GM21360 (cell line): ENCODE data around the gene TRAFD1.

Experiments used
- ATAC-seq: cut with Tn5 transposase; IDR thresholded peaks from one replicate; pipeline ENCODE4 v1.9.1; 2021; ENCODE audit warnings: mild to moderate bottlenecking, moderate library complexity; ENCODE audit not compliant: unreplicated experiment

Gene TRAFD1

DNA sequence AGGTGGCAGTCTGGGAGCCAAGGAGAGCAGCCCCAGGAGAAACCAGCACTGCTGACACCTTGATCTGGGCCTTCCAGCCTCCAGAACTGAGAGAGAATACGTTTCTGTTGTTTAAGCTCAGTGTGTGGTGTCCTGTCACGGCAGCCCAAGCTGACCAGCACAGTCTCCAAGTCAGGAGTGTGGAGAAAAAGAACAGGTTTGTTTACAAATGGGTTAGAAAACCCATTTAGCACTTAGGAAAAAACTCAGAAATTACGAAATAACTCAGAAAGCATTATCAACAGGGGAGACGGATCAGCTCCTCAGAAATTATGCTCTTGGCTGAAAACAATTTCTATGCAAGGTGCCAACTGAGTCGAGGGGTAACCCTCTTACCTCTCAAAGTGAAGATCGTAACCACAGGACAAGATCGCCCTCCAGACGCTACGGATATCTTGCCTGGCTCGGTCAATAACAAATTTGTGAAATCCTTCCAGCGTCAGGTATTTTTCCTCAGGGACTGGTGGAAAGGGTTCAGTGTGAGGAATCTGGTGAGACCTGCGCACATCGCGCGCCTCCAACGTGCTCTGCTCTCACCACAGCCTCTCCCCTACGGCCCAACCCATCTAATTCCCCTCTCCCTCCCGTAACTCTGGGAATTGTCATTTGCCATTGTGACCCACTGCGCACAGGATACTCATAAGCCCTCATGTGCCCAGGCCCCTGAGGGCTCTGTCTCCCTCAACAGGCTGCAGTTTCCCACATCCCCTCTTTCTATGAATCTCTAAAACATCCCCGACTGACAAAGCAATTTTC, 50.2 kb downstream of the TRAFD1 start:
- ATAC-seq = no peak

DNA sequence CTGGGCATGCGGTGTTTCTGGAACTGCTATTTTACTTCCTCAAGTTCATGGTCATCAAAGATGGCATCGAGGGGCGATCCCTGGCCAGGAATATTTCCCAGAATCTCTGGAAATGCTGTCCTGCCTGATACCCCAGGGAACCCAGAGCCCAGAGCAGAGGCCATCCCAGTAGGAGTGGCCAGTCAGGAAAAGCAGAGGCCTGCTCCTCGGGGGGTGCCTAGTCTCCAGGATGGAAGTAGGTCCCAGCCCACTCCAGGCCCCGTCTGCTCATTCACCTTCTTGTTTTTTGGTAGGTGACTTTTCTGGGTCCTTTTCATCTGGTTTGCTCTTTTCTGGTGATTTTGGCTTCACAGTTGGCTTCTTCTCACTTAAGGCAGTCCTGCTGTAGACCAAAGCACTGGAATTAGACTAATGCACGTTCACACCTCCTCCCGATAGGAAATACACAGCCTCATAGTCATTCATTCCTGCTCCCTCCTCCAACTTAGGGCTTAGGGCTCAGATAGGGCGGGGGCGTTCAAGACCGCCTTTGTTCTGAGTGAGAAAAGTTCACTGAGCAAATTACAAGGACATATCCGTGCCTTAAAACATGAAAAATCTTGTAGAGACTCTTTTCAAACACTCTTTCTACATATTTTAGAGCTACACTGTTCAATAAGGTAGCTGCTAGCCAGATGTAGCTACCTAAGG, 51.1 kb downstream of the TRAFD1 start:
- ATAC-seq = no peak

DNA sequence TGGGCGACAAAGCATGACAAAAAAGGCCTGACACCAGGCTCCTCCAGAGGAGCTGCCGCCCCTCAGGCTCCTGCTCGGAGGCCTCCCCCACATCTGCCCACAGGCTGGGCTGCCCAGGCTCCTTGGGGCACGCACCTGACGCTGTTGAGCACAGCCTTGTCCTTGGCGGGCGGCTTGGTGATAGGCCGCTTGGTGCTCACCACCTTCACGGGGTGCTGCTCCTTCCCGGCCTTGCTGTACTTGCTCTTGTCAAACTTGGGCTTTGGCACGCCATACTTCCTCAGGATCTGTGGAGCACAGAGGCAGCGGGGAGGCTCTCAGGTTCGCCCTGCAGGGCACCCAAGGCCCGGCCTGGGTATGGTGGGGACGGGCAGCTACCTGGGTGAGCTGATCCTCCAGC, 53.4 kb downstream of the TRAFD1 start:
- no peak for ATAC-seq

DNA sequence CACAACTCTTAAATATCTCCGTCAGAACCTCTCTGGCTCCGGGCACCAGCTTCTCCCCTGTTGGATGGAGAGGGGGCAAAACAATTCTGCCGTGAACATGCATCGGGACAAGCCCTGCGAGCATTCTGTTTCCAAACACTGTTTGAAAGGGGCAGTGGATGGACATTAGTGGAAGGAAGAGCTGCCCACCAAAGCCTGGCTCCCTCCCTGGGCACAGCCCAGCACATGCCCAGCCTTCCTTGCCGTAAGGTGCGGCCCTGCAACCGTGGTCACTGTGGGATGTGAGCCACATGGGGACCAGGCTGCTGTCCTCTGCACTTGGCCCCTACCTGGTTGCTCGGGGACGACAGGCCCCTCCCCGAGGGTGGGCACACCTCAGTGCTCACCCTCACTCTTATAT, 54.0 kb downstream of the TRAFD1 start:
- ATAC-seq = no peak

DNA sequence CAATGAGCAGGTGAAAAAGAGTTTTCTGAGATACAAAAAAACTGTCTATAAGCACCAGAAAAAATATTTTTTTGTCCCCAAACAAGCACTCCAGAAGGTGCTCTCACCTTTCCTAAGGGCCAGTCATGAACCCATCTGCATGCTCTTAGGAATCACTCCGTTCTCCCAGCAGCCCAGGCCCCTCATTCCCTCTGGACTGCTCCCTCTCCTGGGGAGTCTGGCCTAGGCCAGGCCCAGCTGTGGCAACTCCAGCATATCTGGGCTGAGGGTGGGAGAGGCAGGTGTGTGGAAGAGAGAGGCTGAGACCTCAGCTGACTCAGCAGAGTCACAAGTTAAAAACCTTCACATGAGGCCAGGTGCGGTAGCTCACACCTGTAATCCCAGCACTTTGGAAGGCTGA, 54.6 kb downstream of the TRAFD1 start:
- ATAC-seq = no peak

DNA sequence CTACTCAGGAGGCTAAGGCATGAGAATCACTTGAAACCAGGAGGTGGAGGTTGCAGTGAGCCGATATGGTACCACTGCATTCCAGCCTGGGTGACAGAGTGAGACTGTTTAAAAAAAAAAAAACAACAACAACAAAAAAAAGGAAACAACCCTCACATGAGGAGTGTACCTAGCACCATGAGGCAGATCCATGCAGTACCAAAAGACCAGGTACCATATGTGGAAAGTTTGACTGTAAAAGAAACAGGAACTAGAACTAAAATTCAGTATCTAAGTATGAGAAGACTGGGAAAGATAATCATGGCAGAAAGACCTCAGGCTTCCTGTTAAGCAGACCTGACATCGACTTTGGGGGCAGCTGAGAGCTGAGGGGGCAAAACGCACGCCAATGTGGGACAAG, 55.1 kb downstream of the TRAFD1 start:
- no peak for ATAC-seq

DNA sequence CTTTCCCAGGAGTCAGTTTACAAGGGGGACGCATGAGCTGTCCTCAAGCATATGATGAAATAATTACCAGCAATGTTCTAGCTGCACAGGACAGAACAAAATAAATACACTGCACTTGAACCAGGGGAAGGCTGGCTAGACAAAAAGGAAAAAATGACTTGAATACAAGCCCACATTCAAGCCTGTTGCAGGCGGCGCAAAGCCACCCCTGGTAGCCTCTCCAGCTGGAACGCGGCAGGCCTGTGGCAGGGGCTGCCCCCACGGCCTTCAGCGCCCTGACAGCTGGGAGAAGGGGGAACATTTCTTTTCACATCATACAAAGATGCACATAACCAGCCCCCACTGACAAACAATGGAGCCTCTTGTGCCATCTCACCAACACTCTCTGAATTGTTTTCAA, 57.1 kb downstream of the TRAFD1 start:
- no peak for ATAC-seq

DNA sequence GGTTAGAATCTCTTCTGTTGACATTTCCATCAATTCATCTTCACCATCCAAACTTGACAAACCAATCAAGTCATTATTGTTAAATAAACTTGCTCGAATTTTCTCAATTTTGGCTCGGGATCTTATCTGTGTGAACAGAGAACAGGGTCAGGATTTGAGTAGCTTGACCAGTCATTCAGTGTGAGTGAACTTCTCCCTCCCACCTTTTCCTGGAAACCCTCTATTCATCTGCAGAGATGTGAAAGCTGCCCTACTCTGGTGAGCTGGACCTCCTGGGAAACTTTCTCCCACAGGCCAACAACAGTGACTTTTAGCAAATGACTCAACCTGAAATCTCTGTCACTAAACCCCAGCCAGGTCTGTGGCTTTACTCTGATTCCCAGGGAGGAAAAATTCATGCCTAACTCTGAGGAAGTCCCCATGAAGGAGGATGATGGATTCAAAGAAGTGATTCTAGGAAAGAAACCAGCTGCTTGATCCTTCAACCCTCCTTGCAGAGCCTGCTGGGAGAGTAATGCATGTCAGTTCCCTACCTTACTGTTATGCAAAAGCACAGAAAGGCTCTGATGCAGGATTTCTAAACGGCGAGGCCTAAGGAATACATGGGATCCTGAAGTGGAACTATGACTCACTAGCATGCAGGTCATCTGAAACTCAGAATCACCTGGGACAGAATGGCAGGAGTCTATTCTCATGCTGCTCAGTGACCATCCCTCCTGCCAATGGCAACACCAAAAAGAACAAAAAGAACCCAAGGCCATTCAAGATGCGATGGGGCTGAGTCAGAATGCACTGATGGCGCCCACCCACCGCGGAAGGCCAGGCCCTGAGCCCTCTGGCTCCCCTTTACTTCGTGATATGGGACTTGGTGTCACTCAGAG, 58.0 kb downstream of the TRAFD1 start:
- no peak for ATAC-seq

DNA sequence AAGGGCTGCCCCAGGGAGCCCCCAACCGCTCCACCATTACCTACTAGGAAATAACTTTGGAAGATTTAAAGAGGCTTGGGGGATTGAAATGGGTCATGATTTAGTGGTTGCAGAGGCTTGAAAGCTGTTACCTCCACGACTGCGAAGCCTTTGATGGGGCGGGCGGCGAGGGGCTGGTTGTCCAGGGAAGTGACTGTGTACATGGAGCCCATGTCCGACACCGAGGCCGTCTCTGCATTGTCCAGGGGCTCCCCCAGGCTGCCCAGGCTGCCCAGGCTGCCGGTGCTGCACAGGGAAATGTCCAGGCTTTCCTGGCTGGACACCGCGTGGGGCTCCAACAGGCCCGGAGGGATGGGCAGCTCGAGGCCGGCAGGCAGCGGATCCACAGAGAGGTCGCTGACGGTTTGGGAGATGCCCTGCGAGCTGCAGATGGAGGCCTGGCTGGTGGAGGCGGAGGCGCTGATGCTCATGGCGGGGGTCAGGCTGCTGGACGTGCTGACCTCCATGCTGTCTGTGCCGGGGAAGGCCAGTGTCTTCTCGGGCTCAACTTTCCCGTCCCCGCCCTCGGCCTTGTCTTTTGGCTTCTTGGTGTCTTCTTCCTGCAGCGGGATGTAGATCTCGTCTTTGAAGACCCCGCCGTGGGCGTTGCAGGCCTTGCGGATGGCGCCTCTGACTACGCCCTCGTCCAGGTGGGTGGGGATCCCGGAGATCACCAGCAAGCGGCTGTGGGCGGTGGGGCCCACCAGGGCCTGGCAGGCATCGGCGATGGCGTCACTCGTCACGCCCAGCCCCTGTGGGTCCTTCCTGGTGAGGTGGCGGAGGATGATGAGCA, 58.9 kb downstream of the TRAFD1 start:
- no peak for ATAC-seq

DNA sequence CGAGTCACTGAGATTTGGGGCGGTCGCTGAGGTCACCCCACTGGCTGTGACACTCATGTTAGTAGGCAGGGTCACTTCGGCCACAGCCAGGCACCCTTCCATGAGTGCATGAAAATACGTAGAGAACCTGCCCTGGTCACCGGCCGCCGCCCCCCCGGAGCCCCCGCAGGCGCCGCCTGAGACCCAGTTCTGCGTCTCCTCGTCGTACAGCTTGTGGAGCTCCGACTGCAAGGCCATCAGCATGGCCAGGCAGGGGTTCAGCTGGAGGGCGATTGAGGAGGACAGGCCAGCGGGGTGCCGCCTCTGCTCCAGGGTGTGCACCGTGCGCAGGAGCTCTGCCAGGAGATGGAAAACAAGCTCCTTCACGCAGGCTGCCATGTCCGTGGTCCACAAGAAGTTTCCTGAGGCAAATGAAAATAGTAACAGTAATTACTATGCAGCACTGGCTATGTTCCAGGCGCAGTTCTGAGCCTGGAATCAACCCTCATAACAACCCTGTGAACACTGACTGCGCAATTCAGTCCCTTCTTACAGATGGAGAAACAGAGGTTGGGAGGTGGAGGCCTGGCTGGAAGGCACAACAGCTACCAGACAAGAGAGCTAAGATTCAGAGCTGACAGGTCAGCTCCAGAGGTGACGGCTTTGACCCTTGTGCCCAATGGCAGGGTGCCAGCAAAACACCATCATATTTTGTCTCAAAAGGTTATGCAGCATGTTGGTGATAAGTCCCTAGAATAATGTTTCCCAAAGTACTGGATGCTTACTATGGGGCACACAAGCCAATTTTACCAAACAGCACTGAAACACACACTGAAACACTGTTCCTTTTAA, 59.9 kb downstream of the TRAFD1 start:
- ATAC-seq = no peak

DNA sequence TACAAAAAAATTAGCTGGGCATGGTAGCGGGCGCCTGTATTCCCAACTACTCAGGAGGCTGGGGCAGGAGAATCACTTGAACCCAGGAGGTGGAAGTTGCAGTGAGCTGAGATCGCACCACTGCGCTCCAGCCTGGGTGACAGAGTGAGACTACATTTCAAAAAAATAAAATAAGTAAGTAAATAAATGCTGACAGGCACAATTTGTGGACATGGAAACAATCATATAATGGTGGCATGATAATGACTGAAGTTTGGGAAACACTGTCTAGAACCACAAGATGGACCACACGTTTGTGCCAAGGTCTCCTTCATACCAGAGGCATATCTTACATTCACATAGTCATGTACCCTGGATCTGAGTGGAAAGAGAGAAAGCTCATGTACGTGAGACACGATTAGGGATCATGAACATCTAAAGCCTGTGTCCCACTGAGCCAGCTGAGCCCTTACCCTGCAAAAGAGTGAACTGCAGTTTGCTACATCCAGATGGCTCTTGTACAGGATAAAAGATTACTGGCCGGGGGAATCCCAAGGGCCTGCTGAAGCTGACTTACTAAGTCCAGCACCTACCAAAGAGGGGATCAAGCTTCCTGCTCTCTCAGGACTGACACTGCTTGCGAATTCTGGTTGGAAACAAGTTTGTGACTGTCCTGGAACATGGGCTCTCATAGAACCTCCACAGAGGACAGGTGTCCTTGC, 62.9 kb downstream of the TRAFD1 start:
- no peak for ATAC-seq

DNA sequence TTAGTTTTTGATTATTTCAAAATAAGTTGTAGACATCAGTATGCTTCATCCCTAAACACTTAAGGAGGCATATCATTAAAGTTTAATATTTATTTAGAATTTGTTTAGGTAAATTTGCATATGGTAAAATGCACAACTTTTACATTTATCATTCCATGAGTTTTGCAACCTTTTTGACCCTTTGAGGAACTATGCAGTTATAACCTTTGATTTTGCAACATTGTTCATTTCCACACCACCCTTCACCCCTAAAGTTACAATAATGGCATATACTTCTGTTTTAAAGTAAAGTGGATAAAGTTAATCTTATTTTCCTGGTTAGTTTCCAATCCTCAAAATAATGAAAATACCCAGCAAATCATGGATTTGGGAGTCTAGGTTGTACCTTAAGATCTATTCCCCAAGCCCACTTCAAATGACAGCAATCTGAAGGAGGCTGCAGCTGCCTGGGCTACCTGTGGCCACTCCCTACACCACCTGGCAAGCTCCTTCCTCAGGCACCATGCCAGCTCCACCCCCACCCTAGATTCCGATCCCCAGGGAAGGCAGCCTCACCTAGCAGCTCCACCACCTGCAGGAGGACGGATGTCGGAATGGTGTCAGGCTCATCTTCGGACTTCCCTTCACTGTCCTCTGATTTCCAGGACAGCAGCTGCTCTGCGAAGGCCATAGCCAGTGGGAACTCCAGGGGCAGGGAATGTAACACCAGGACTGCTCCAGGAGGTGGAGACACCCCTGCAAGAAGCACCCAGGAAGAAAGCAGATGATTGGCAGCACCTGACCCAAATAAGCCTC, 65.1 kb downstream of the TRAFD1 start:
- no peak for ATAC-seq

DNA sequence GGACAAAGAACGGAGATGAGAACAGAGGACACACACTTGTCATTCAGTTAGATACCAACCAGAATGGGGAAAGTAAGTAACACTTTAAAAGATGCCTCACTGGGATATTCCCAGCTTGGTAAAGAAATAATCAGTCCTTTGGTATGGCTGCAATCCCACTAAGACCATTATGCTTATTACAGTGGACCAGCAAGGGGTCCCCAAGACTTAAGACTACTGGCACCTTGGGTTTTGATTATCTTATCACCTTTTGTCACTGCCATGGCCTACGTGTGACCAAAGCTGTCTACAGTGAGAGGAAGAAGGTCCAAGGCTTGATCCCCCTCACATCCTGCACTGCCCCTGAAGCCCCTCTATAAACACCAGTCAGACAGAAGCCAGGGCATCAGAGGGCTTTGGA, 65.8 kb downstream of the TRAFD1 start:
- ATAC-seq = no peak

DNA sequence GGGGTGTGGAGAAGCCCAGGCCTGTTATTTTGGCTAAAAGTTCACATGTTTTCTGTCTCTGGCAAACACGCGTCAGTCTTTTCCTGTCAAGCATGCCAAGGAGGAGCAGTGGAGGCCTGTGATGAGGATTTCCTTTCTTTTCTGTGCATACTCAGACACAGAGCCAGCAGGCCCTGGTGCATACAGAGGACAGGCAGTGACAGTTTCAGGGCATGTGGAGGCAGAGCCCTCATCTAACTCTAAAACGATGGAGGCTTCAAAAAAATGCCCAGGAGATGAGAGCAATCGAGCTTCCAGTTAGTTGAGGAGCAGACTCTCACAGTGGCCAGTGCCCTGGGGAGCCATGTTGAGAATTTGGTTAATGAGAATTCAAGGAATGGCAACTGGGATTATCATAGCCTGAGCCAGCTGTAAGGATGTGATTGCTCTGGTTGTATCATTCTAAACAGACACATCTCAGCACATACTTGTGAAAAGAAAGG, 66.5 kb downstream of the TRAFD1 start:
- no peak for ATAC-seq

DNA sequence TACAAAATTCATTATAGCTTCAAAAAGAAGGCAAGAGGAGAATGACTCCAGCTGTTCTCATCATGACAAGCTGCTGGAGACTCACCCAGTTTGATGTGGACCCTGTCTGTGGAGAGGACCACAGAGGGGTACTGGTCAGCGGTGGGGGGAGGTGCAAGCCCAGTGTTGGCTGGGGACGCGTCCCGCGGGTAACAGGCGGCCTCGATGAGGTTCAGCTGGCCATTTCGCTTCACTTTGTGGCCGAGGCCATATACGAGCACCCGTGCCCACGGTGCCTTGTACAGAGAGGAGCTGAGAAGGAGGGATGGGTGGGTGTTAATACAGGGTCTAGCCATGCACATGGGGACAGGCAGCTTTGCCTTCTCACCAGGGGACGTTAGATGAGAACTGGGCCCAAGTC, 67.1 kb downstream of the TRAFD1 start:
- no peak for ATAC-seq

DNA sequence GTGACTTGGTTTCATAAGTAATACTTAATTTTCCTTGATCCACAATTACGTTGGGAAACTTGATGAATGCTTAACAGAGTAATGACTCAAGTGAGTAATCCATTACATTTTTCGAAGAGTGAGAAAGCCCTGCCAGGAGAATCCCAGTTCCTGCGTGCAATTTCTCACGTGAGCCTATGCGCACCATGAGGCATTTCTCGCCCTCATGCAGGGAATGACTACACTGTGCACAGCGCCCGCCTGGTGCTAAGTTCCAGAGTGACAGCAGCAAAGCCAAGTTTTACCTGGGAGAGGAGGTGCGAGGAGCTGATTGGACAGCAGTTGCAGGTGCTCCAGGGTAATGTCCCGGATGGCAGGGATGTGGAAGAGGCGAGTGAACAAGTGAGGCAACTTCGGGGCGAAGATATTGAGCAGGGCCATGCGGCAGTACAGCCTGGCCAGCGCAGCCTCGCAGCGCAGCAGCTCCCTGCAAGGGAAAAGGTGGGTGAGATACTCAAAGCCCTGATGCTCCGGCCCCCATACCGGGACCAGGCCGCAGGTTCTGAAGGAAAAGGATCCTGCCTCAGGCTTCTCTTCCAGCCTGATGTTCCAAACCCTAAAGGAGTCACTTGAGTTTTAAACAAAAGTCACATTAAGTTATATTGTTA, 69.4 kb downstream of the TRAFD1 start:
- ATAC-seq = no peak

DNA sequence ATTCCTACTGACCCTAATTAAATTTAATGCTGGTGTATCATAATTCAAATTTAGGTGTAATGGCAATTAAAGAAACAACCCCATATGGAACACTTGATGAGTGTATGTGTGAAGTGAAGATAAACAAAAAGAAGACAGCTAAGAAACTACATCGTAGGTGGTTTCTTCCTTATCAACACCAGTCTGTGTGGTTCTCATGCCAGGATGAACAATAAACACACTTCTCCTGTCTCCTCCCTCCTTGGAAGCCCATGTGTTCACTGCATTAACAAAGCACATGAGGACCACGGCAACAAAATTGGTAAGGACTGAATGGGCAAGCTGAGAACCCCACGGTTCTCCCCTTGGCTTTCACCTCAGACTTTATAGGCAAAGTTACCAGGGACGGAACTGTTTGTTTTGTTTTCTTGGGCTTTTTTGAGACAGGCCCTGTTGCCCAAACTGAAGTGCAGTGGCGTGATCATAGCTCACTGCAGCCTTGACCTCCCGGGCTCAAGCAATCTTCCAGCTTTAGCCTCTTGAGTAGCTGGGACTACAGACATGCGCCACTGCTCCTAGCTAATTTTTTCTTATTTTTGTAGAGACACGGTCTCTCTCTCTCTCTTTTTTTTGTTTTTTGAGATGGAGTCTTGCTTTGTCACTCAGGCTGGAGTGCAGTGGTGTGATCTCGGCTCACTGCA, 71.0 kb downstream of the TRAFD1 start:
- ATAC-seq = no peak
